Glomerular endothelial cell (primary cell): ENCODE measurements around the gene TMEM200C. TPM values are rescaled to one million over a fixed set of nuclear protein-coding genes. Genes with fewer than 3 reads are reported as not detected.
"Not testable (repeated sequence)": the region's sequence is repeated elsewhere in the genome, so short reads cannot be mapped to it uniquely, and the experiment has no call there.

Experiments used
- DNase-seq: peaks from one replicate; pipeline ENCODE4 v3.0.0-alpha.2; 2011; ENCODE audit warnings: low read depth, low spot score; ENCODE audit errors: extremely low read depth
- total RNA-seq: library from RNA; depleted of rRNA; stranded (reverse); fragments of >200 nt; gene quantifications from 2 replicates; pipeline ENCODE4 v1.2.3, GENCODE V29; 2015

Gene TMEM200C
- total RNA-seq, 1 donor from 2014 or later: 0.58 TPM

GRCh38 chr18:5892823-5893431 is 2.4 kb downstream of the TMEM200C start:
- no peak for DNase-seq

- DNase-seq: no peak
Observed at GRCh38 chr18:5891854-5892215, 3.5 kb downstream of the TMEM200C start.

GRCh38 chr18:5891184-5891853 is 4.0 kb downstream of the TMEM200C start:
- no peak for DNase-seq

GRCh38 chr18:5890331-5891183 is 4.8 kb downstream of the TMEM200C start:
- no peak for DNase-seq

- no peak for DNase-seq
Observed at GRCh38 chr18:5885361-5885760, 10.0 kb downstream of the TMEM200C start.

- DNase-seq: no peak
Observed at GRCh38 chr18:5884375-5884774, 10.9 kb downstream of the TMEM200C start.

GRCh38 chr18:5879479-5879882 is 15.8 kb downstream of the TMEM200C start:
- DNase-seq: no peak

- DNase-seq: no peak
Observed at GRCh38 chr18:5876891-5877290, 18.4 kb downstream of the TMEM200C start.

- DNase-seq: no peak
Observed at GRCh38 chr18:5874336-5874735, 21.0 kb downstream of the TMEM200C start.

GRCh38 chr18:5872886-5873285 is 22.4 kb downstream of the TMEM200C start:
- DNase-seq: no peak

GRCh38 chr18:5871426-5871825 is 23.9 kb downstream of the TMEM200C start:
- DNase-seq: no peak

GRCh38 chr18:5868218-5868854 is 27.0 kb downstream of the TMEM200C start:
- DNase-seq: peak; percentile 80

GRCh38 chr18:5865521-5865920 is 29.8 kb downstream of the TMEM200C start:
- no peak for DNase-seq

GRCh38 chr18:5862127-5862526 is 33.2 kb downstream of the TMEM200C start:
- not testable (repeated sequence) for DNase-seq

GRCh38 chr18:5857180-5857579 is 38.1 kb downstream of the TMEM200C start:
- no peak for DNase-seq

- no peak for DNase-seq
Observed at GRCh38 chr18:5853253-5853652, 42.1 kb downstream of the TMEM200C start.

GRCh38 chr18:5851998-5852397 is 43.3 kb downstream of the TMEM200C start:
- no peak for DNase-seq

- DNase-seq: no peak
Observed at GRCh38 chr18:5842653-5843052, 52.7 kb downstream of the TMEM200C start.

- DNase-seq: no peak
Observed at GRCh38 chr18:5841518-5841917, 53.8 kb downstream of the TMEM200C start.

- no peak for DNase-seq
Observed at GRCh38 chr18:5840547-5840946, 54.8 kb downstream of the TMEM200C start.

- no peak for DNase-seq
Observed at GRCh38 chr18:5840025-5840424, 55.3 kb downstream of the TMEM200C start.
